22Rv1 (cell line): Measurements from ENCODE around the gene RARRES1.

Source experiments
- CTCF ChIP-seq: fragments of 450-650 bp; IDR thresholded peaks from 2 replicates; pipeline ENCODE4 v1.5.1; 2017; ENCODE audit warnings: mild to moderate bottlenecking
- ZFX ChIP-seq: fragments of 450-650 bp; IDR thresholded peaks from 2 replicates; pipeline ENCODE4 v1.6.1; 2017; ENCODE audit warnings: antibody characterized with exemption, borderline replicate concordance

GRCh38 chr3:158671821-158672214 lies 60.4 kb downstream of the RARRES1 start:
- TF ChIP-seq CTCF (no peak), ZFX (no peak)
